Adrenal gland (tissue), 5 donors: ENCODE data around the gene SEPTIN8.

Experiments
- CTCF ChIP-seq, 6 experiments: fragments of 450-650 bp in 4 of 6; fragments of 200-600 bp in 2 of 6; sonication (generic) in 1 of 6; IDR thresholded peaks; 1 replicate in 5 of 6; 2 replicates in 1 of 6; pipeline versions ENCODE4 v1.5.1 to v1.8.0; 2016 to 2021; ENCODE audit warnings: antibody characterized with exemption in 6 of 6, mild to moderate bottlenecking in 2 of 6, moderate library complexity in 1 of 6
- POLR2A ChIP-seq, 2 donors: fragments of 450-650 bp; IDR thresholded peaks; one replicate each; pipeline ENCODE4 v1.6.1; 2017; ENCODE audit warnings: antibody characterized with exemption in 2 of 2, mild to moderate bottlenecking in 2 of 2, moderate library complexity in 1 of 2
- donor health status: DM: no; HTN: no; CAD: no.

- TF ChIP-seq CTCF (IDR thresholded peaks at IDR 0.05): no peak
- TF ChIP-seq POLR2A (IDR thresholded peaks at IDR 0.05): no peak
Observed at GRCh38 chr5:132770476-132771159, 6.4 kb downstream of the SEPTIN8 start.
